ENCODE measurements around the gene SUSD6. TPM values are rescaled to one million over a fixed set of nuclear protein-coding genes. Genes with fewer than 3 reads are reported as not detected.

SUSD6 gene
- total and polyA plus RNA-seq, 9 of the 15 experiments (the other 6 are each of a cell fraction or from before 2014, with no cell fraction given): 2.9 to 20.7 (median 5.6) TPM

DNA sequence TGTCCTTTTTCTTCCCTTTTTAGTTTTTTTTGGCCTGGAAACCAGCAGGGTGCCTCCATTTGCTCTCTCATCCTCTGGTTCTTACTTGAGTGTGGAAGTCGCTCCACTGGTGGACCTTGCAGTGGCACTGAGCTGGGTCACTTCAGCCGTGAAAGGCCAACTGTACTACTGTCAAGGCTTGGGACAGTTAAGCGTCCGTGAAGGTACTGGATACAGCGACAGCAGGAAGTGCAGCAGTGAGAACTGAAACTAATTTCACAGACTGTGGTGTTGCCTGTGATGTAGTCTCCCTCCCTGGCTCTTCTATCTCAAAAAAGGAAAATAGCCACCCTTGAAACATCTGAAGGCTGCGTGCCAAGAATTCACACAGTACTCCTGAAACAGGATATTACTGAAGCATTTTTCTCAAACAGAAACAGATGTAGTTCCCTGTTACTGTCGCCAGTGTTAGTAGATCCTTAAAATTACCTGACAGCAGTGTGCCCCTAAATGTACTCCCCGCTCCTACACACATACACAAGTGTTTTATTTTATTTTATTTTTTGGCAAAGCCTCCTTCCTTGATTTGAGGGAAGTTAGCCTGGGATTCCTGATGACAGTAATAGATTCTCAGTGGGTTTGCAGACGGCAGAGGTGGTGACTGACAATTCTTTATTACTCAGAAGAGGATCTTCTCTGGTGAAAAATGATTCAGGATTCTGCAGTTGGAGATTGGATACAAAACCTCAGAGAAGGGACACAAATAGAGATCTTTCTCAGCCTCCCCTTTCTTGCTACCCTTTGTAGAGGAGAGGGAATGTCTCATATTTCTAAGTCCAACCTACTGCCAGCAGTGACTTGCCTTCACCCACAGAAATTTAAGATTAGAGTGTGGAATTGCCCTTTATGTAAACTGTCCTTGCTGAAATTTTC lies 4.4 kb downstream of the SUSD6 start:
- Histone ChIP-seq H3K9me1 (ENCODE audit: control insufficient read depth, insufficient read depth, low read length) (no peaks in the 10 kb centered on the region), H3K4me1 (replicated peaks in 1 of 2; ENCODE audit: control insufficient read depth in 2 of 2, insufficient read depth in 2 of 2, low read length in 2 of 2) (peaks cover 17 to 64% of the 10 kb centered on the region in 2 experiments), H3K27me3 (ENCODE audit: control insufficient read depth in 2 of 2, insufficient read depth in 2 of 2, low read length in 2 of 2) (no peaks in the 10 kb centered on the region), H3K36me3 (ENCODE audit: control insufficient read depth, insufficient read depth, low read length) (peaks cover 38% of the 10 kb centered on the region; the same call in 2 of the 3 replicates), H3K79me2 (ENCODE audit: control insufficient read depth, insufficient read depth, low read length) (peaks cover 93% of the 10 kb centered on the region), H3K4me3 (peak overlapping the region; percentile 28), H3K4me2 (ENCODE audit: insufficient read depth, low read length) (peak overlapping the region; percentile 77), H3K9ac (ENCODE audit: insufficient read depth in 1 of 2, low read depth in 2 of 2, low read length in 2 of 2) (peak overlapping the region; percentile 56 to 81; a peak in 3 of 4 replicates), H3K27ac (ENCODE audit: extremely low read depth, low read depth, low read length) (peak overlapping the region; percentile 70), H3K9me3 (replicated peaks; ENCODE audit: control insufficient read depth, insufficient read depth, low read depth, low read length) (no peaks in the 10 kb centered on the region), H2AFZ (ENCODE audit: low read depth, low read length) (peak overlapping the region; percentile 61), H4K20me1 (replicated peaks; ENCODE audit: control insufficient read depth, insufficient read depth, low read length) (0 out of 2 replicates have a peak, but pooled peaks cover 2% of the 10 kb centered on the region)
- CTCF ChIA-PET (ENCODE audit: low intra/inter-chr PET ratio): no interaction called here
- ATAC-seq (peak; percentile 39), DNase-seq (ENCODE audit: extremely low read depth in 1 of 4, low spot score in 3 of 4) (peak in 1 of 4 experiments; percentile 27), FAIRE-seq (peak; percentile 68)
- POLR2A ChIA-PET: no interaction called here
- in situ Hi-C loops (cut with MboI): no loop called here
- intact Hi-C loops (cut with micrococcal nuclease): no loop called here
- no TSS peak for BruUV-seq (replicated peaks)
- WGBS (ENCODE audit: insufficient coverage, low coverage, missing lambda C conversion rate): 9% methylated on average over 9 of the region's 9 CpGs
- TF ChIP-seq JUN (IDR thresholded peaks at IDR 0.05; ENCODE audit: borderline replicate concordance, low read depth, low read length): no peak
- TF ChIP-seq JUN (CRISPR knock-in tag; IDR thresholded peaks at IDR 0.05; ENCODE audit: borderline replicate concordance): no peak
- TF ChIP-seq, protein P1, sequence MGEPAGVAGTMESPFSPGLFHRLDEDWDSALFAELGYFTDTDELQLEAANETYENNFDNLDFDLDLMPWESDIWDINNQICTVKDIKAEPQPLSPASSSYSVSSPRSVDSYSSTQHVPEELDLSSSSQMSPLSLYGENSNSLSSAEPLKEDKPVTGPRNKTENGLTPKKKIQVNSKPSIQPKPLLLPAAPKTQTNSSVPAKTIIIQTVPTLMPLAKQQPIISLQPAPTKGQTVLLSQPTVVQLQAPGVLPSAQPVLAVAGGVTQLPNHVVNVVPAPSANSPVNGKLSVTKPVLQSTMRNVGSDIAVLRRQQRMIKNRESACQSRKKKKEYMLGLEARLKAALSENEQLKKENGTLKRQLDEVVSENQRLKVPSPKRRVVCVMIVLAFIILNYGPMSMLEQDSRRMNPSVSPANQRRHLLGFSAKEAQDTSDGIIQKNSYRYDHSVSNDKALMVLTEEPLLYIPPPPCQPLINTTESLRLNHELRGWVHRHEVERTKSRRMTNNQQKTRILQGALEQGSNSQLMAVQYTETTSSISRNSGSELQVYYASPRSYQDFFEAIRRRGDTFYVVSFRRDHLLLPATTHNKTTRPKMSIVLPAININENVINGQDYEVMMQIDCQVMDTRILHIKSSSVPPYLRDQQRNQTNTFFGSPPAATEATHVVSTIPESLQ (CRISPR knock-in tag; IDR thresholded peaks at IDR 0.05): no peak
- TF ChIP-seq, protein P2, sequence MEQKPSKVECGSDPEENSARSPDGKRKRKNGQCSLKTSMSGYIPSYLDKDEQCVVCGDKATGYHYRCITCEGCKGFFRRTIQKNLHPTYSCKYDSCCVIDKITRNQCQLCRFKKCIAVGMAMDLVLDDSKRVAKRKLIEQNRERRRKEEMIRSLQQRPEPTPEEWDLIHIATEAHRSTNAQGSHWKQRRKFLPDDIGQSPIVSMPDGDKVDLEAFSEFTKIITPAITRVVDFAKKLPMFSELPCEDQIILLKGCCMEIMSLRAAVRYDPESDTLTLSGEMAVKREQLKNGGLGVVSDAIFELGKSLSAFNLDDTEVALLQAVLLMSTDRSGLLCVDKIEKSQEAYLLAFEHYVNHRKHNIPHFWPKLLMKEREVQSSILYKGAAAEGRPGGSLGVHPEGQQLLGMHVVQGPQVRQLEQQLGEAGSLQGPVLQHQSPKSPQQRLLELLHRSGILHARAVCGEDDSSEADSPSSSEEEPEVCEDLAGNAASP (IDR thresholded peaks at IDR 0.05): no peak
- TF ChIP-seq RBBP5 (IDR thresholded peaks at IDR 0.05; ENCODE audit: borderline replicate concordance, insufficient read depth, low read length, poor library complexity, severe bottlenecking): peak; percentile 43
- 0 out of 4 replicates have a peak, but pooled peaks of 1 of the 2 experiments have one; percentile 25 for TF ChIP-seq MAZ (CRISPR knock-in tag; conservative IDR thresholded peaks at IDR 0.05 in 1 of 2, IDR thresholded peaks at IDR 0.05 in 1 of 2)
- no peak for TF ChIP-seq SNRNP70 (optimal IDR thresholded peaks at IDR 0.05; ENCODE audit: low read depth, low read length)
- 0 out of 2 replicates have a peak, but pooled peaks have one; percentile 8 for TF ChIP-seq NFIC (IDR thresholded peaks at IDR 0.05)
- TF ChIP-seq HMGN3 (IDR thresholded peaks at IDR 0.05; ENCODE audit: borderline replicate concordance, extremely low read depth, insufficient read length, low read depth, low read length): no peak
- TF ChIP-seq, protein P3, sequence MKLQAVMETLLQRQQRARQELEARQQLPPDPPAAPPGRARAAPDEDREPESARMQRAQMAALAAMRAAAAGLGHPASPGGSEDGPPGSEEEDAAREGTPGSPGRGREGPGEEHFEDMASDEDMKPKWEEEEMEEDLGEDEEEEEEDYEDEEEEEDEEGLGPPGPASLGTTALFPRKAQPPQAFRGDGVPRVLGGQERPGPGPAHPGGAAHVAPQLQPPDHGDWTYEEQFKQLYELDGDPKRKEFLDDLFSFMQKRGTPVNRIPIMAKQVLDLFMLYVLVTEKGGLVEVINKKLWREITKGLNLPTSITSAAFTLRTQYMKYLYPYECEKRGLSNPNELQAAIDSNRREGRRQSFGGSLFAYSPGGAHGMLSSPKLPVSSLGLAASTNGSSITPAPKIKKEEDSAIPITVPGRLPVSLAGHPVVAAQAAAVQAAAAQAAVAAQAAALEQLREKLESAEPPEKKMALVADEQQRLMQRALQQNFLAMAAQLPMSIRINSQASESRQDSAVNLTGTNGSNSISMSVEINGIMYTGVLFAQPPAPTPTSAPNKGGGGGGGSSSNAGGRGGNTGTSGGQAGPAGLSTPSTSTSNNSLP (IDR thresholded peaks at IDR 0.05; ENCODE audit: borderline replicate concordance, low read depth, low read length): no peak
- 0 out of 2 replicates have a peak, but pooled peaks have one; percentile 20 for TF ChIP-seq ETV1 (tag; conservative IDR thresholded peaks at IDR 0.05; ENCODE audit: low read depth)
- TF ChIP-seq NELFE (IDR thresholded peaks at IDR 0.05; ENCODE audit: insufficient read depth, insufficient read length): no peak
- TF ChIP-seq ZNF717 (CRISPR knock-in tag; IDR thresholded peaks at IDR 0.05): no peak
- TF ChIP-seq PHF21A (IDR thresholded peaks at IDR 0.05; ENCODE audit: borderline replicate concordance, low read depth): no peak
- no peak for TF ChIP-seq MED1 (CRISPR knock-in tag; IDR thresholded peaks at IDR 0.05; ENCODE audit: borderline replicate concordance)
